GOT3 (cell line): ENCODE results near the gene TTI1.

ENCODE experiments used
- DNase-seq: peaks from one replicate; lab custom pipeline; 2025; ENCODE audit warnings: mixed read lengths; lab: John Stamatoyannopoulos, UW

Gene TTI1

DNA sequence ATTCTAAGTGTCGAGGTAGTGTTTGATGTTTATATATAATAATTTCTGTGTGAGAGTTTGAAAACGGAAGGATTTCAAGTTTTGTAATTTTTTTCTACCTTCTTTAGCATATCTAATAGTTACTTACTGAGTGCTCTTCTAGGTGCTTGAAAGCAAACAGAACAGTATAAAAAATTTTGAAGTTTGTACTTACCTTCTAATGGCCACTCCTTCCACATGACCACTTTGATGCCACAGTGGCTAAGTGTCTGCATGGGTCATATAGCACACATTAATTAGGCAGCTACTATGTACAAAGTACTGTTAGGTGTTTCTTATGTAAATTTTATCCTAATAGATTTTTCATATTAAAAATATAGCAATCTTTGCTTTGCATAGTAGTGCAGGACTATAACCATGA is 21.4 kb upstream of the TTI1 start:
- DNase-seq = no peak

DNA sequence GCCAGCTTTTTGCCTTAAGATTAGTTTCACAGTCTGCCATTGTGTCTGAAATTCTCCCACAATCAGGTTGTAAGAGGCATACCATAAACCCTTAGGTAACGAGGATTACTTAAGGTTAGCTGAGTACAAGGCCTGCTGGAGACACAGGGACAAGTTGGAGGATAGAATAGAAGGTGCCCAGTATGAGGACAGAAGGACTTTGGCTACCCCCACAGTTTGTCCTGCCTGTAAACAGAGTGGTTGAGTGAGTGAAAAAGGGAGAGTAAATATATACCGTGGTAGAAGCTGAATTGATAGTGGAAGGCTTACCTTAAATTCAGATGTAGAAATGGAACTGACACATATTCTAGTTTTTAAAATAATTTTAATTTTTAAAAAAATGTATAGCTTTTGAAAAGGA is 19.6 kb upstream of the TTI1 start:
- DNase-seq = no peak

GRCh38 chr20:38050686-38051085 is 17.4 kb upstream of the TTI1 start:
- DNase-seq = no peak

DNA sequence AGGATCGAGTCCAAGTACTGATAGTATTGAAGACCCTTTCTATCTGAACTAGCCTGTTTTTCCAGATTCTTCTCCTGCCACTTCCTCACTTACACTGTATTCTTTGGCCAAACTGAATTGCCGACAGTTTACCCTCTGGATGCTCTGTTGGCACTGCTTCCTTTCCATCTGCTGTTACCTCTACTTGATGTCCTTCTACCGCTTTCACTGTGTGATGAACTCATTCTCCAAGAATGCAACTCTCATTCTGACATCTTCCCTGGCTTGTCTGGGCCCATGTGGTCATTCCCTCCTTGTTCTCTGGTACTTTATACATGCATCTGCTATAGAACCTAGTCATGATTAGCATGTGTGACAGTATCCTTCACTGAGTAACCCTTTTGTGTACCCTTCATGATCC is 16.5 kb upstream of the TTI1 start:
- no peak for DNase-seq

DNA sequence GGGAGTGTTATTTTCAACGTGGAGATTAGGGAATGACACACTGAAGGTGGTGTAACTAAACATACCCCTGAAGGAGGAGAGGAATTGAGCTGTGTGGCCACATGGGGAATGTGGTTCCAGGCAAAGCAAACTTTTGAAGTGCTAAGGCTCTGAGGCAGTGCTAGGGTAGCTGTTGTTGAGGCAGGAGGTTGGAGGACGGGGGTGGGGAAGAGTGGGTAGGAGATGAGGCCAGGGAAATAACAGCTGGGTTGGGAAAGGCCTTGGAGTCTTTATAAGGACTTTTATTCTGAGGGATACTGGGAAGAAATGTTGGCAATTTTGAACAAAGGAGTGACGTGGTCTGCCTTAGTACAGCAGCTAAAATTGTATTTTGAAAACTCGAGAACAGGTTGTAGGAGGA is 13.3 kb upstream of the TTI1 start:
- no peak for DNase-seq

DNA sequence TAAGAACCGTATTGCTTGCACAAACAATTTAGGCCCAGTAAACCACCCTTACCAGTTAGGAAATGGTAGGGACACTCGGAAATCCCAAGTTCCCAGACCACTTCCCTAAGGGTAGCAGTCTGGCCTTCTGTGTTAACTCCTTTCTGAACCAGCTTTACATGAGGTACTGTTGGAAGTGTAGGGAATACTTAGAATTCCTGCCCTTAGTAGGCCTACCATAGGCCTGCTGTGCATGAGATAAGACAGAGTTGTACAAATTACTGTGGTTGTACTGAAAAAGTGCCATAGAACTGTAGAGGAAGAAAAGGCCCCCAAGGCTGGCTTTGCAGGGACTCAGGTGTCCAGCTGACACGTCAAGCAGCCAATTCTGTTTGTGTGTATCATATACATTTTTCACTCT is 11.4 kb upstream of the TTI1 start:
- DNase-seq = no peak

DNA sequence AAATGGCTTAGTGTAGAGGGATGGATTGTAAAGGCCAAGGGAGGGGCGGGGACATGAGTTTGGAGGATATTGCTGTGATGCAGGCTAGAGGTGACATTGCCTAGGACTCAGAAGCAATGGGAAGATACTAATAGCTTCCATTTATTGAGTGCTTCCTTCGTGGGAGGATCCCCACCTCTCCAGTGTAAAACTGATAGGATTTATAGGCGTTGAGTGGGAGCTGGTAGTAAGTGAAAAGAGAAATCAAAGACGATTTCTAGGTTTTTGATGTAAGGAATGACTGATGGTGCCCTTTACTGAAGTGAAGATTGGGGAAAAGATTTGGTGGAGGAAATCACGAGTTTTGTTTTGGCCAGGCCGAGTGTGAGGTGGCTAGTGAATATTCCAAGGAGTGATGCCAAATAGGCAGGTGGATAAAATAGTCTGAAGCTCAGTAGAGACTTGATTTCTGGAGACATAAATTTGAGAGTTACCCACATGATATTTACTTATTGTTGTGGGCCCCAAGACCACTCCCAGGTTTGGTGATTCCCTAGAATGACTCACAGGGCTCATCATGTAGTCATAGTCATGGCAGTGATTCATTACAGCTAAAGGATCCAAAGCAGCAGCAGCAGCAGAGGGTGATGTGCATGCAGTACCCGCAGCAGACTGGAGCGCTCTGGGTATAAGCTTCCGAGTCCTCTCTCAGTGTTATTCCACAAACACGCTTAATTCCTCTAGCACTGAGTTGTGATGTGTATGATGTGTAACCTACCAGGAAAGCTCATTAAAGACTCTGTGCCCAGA is 10.4 kb upstream of the TTI1 start:
- DNase-seq = no peak

DNA sequence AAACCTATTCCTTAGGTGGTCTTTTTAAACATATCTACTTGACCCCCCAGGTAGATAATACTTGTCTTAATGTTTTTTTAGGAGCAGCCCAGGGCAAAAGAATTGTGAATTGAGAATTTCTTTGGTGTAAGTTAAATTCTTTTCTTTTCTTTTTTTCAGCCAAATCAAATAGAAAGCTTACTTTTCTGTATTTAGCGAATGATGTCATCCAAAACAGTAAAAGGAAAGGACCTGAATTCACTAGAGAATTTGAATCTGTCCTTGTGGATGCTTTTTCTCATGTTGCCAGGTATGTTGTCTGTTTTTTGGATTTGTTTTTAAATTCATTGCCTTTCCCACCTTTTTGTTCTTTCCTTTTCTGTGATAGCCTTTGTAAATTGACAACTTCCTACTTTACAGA is 7.0 kb upstream of the TTI1 start:
- no peak for DNase-seq

GRCh38 chr20:38036366-38036765 is 3.1 kb upstream of the TTI1 start:
- DNase-seq = no peak

DNA sequence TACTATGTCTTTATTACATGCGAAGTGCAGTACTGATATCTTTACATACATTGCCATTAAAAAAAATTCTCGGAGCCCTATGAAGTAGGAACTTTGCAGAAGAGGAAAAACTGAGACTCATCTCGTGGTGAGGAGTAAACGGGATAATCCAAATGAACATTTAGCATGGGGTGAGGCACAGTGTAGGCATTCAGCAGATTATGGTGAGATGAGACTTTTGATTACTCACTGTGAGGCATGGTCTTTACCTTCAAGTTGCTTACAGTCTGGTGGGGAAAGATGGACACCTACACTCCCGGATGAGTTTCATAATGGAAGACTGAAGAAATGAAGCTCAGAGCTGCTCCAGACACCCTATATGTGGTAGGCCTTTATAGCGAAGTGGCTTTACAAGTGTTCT is 1.7 kb upstream of the TTI1 start:
- DNase-seq = no peak

GRCh38 chr20:38034108-38034649 is 923 bp upstream of the TTI1 start:
- DNase-seq = no peak

DNA sequence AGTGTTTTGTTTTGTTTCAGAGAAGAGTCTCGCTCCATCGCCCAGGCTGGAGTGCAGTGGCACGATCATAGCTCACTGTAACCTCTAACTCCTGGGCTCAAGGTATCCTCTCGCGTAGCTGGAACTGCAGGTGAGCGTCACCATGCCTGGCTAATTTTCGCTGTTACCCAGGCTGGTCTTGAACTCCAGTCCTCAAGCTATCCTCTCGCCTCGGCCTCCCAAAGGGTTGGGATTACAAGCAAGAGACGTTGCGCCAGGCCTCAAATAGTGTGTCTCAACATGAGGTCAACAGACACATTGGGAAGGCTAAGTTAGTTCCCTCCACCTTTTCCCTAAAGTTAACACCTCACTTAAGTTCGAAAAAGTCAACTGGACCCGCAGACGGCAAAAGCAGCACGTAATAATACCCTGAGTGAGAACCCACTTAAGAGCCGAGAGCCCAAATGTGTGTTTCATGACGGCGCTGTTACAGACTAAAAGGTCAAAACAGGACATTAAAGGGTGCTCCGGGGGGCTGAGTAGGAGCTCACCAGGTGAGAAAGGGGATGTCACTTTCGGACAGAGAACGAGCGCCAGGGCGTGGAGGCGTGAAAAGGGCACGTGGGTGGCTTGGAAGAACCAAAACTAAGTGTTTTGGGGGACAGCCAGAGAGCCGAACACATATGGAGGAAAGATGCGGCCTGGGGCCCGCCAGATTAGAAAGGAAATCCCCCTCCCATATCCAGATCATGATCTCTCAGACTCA is 499 bp downstream of the TTI1 start:
- DNase-seq = no peak

DNA sequence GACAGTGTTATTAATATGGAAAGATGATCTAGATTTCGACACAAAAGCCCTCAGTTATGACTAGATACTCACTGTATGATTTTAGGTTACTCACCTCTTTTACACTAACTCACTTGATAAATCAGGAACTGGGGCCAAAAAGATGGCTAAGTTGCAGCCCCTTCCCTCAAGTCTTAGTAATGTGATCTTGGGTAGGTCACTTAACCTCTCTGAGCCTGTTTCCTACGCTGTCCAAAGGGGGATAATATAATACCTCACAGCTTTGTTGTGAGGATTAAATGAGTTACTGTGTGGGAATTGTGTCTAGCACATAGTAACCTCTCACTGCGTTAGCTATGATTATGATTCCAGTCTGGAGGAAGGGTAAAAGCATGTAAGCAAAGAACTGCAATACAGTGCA is 1.3 kb downstream of the TTI1 start:
- no peak for DNase-seq

GRCh38 chr20:38029453-38029852 is 3.8 kb downstream of the TTI1 start:
- no peak for DNase-seq

DNA sequence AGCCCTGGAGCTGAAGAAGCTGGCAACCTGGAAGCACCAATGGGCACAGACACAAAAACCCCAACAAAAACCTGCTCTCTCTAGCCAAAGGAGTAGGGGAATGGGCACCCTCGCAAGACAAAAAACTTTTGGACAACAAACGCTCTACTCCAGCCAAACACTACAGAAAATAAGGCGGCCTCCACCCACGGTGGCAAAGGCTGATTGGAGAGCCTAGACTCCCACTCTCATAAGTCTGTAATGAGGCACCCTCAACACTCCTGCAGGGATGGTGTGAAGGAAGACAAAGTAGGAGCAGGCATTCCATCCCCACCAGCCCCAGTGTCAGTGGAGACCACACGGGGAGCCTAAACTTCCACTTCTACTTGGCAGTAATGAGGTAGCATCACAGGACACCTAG is 8.8 kb downstream of the TTI1 start:
- DNase-seq = no peak

- no peak for DNase-seq
These were observed 9.9 kb downstream of the TTI1 start for GRCh38 chr20:38023181-38024001.

- DNase-seq = no peak
These were observed 12.0 kb downstream of the TTI1 start for GRCh38 chr20:38021087-38021772.

DNA sequence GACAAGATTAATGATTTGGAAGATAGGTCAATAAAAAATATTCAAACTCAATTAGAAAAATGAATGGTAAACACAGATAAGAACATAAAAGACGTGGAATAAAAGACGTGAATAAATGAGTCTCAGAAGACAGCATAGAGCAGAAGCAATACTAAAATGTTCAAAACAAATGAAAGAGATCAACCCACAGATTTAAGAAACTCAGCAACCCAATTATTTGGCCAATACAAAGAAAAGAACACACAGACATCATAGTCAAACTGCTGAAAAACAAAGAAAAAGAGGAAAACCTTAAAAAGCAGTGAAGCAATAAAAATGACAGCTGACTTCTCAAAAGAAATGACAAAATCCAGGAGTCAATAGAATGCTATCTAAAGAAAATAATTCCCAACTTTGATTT is 14.9 kb downstream of the TTI1 start:
- DNase-seq = no peak

DNA sequence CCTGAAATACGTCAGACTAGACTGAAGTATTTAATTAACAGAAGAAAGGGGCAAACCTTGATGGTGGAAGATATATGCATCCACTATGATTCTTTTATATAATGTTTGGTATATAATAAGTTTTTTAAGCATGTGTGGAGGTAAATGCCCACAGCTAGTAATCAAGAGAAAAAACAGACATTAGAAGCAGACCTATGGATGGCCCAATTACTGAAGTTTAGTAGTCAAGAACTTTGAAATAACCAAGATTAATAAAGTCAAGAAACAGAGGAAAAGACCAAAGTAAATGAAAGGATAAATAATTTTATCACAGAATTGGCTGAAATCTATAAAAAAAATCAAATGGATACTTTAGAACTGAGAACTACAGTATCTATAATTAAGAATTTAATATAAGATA is 15.3 kb downstream of the TTI1 start:
- DNase-seq = no peak

GRCh38 chr20:38013887-38014286 is 19.4 kb downstream of the TTI1 start:
- DNase-seq = no peak

- no peak for DNase-seq
These were observed 20.9 kb downstream of the TTI1 start for GRCh38 chr20:38012332-38012731.

DNA sequence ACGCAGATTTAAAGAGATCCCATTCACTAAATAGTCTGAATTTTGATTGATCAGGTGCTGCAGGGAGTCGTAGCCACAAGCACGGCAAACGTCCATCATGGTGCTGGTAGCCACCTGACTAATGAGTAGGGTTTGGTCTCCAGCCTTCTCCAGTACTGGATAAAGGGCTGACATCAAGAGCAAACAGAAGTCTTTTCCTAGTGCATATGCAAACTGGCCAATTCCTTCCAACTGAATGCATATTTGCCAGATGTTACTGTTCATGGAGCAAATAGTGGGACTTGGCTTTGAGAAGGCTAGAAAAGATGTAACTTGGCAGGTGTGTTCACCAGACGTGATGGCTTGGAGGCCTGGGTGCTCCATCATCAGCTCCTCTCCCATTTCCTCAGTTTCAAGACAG is 21.6 kb downstream of the TTI1 start:
- DNase-seq = no peak
